D721Med (cell line): Measurements from ENCODE around the gene CDK5.

Source experiments
- DNase-seq: peaks from one replicate; pipeline ENCODE4 v3.0.0; 2011; ENCODE audit warnings: low spot score; ENCODE audit not compliant: insufficient read length
- FAIRE-seq: peaks from 2 replicates; lab custom pipeline; 2011; peaks lifted over from hg19 to GRCh38; lab: Jason Lieb, UNC
- TF ChIP-seq, protein P1 (sequence below): IDR thresholded peaks from 2 replicates; pipeline ENCODE4 v1.5.1; 2012; ENCODE audit warnings: mild to moderate bottlenecking, control low read depth; ENCODE audit not compliant: insufficient read depth; ENCODE audit errors: missing control alignments

CDK5 gene

DNA sequence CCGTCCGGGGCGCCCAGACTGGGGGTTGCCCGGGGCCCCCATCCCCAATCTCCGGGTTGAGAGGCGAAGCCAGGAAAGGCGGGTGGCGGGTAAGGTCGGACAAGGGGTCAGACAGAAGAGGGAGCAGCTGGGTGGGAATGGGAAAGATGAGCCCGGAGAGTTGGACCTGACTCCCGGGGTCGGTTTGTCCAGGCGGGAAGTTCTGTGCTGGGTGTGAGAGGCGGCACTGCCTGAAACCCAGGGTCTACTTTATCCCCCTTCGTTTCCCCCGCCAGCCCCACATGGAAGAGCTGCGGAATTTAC lies 2.4 kb upstream of the CDK5 start:
- no peak for FAIRE-seq
- TF ChIP-seq, protein P1, sequence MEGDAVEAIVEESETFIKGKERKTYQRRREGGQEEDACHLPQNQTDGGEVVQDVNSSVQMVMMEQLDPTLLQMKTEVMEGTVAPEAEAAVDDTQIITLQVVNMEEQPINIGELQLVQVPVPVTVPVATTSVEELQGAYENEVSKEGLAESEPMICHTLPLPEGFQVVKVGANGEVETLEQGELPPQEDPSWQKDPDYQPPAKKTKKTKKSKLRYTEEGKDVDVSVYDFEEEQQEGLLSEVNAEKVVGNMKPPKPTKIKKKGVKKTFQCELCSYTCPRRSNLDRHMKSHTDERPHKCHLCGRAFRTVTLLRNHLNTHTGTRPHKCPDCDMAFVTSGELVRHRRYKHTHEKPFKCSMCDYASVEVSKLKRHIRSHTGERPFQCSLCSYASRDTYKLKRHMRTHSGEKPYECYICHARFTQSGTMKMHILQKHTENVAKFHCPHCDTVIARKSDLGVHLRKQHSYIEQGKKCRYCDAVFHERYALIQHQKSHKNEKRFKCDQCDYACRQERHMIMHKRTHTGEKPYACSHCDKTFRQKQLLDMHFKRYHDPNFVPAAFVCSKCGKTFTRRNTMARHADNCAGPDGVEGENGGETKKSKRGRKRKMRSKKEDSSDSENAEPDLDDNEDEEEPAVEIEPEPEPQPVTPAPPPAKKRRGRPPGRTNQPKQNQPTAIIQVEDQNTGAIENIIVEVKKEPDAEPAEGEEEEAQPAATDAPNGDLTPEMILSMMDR = no peak
- no peak for DNase-seq

DNA sequence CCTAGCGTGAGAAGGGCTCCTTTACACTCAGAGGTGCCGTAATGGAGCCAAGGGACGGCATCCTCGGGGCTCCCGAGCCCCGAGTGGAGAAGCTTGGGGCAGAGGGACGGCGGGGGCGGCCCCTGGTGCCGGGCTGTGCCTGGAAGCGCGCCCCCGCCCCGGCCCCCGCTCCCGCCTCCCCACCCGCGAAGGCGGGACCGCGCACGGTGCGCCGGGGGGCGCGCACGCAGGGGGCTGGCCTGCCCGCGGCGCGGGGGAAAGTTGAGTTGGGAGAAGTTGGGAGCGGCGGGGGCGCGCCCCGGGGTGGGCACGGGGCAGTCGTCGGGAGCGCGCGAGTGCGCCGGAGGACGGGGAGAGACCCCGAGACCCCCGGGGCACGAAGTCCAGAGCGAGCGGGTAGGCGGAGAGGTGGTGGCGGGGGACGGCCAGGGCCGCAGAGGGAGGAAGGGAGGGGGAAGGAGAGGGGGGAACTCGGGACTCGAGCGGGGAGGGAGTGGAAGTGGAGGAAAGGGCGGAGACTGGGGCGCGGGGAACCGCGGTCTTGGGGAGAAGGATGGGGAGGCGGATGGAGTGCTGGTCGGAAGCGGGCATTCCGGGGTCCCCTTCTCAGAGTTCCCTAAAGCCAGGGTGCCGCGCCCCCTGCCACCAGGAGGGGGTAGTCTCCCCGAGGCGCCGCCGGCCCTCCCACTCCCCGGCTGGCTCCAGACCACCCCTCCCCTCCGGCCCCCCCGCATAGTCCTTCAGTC lies 1.8 kb upstream of the CDK5 start, which contains the start of gene SLC4A2:
TSS of gene SLC4A2 (plus strand) at position 223 of the 746 bp plus-strand sequence. CDS start 2,399 bp downstream, outside the sequence.
- TF ChIP-seq, protein P1 = no peak
- no peak for FAIRE-seq
- DNase-seq = peak; percentile 90

DNA sequence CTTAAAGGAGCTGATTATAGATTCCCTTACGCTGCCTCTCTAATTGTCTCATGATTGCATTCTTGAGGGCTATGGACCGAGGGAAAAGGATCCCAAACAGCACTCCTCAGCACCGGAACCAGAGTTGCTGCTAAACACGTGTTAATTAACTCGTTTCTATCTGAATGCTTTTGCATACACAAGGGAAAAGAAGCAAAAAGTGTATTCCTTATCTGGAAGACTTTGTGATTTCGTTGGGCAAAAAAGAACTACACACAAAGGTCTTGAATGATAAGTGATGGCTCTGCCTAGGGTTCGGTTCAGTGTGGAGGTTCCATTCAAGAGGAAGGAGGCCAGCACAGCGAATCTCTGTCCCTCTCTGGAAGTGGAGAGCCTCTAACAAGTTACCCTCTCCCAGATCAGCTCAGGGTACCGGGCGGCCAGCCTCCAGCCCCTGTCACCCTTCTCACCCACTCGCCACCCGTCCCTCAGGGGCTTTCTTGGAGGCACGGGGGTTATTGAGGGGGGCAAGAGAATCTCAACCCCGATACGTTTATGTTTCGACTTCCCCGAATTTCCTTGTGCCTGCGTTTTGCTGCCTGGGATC lies 1.2 kb upstream of the CDK5 start:
- TF ChIP-seq, protein P1 = no peak
- FAIRE-seq (no peak), DNase-seq (no peak)

DNA sequence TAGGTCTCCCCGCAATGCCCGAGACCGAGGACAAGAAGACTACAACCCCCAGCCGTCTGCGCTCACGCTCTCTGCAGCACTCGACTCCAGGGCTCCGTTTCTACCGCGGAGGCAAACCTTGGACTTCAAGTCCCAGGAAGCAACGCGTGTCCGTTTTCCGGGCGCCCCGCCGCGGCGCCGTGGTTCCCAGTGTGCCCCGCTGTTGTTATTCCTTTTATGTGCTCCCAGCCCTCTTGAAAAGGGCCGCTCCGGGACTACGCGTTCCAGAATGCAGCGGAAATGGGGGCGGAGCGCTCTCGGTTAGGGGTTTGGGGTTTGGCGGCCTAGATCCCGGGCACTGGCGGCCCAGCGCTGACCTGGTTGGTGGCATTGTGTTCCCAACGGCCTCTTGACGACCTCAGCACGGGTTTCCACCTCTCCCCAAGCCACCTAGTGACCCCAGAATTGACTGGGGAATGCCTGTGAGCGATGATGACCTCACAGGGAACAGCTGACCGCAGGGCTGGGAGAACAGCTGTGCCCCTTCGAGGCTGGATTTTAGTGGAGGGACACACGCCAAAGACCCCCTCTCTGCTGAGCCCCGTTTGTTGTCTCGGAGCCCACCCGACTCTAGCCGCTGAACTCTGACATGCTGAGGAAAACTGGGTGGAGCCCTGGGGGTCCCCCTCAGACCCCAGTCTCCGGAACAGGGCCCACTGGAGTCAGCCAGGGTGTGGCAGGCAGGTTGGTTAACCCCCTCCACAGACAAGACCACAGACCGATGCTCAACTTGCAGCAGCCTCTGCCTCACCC lies 488 bp upstream of the CDK5 start:
- DNase-seq (peak; percentile 99), FAIRE-seq (no peak)
- TF ChIP-seq, protein P1 = no peak

DNA sequence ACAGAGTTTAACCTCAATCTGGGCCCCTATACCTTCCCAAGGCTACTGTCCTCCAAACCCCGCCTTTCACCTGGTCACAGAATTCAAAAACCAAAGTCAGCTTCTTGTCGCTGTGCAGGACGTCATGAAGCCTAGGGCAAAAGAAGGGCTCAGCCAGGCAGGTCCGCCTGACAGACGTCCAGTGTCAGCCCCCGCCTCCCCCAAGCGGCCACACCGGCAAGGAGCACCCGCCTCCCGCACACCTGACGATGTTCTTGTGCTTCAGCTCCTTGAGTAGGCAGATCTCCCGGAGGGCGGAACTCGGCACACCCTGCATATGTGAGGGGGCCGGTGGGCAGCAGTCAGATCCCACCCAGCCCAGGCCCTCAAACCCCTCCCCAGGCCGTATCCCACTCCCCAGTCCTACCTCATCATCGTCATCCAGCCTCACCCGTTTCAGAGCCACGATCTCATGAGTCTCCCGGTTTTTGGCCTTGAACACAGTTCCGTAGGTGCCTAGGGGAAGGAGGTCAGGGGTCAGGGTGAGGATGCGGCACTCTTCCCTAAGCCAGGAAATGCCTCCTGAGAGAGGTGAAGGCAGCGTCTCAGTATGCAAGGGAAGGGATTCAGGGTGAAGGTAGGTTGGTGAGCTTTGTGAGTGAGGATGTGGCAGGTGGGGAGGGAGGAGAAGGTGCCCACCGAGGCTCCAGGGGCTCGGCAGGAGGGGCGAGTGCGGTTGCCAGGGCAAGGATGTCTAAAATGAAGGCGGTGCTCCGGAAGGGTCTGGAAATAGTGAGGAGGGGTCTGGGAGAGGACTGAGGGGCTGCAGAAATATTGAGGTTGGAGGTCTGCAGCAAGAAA lies 811 bp downstream of the CDK5 start:
- TF ChIP-seq, protein P1 = no peak
- DNase-seq = no peak
- FAIRE-seq = no peak

DNA sequence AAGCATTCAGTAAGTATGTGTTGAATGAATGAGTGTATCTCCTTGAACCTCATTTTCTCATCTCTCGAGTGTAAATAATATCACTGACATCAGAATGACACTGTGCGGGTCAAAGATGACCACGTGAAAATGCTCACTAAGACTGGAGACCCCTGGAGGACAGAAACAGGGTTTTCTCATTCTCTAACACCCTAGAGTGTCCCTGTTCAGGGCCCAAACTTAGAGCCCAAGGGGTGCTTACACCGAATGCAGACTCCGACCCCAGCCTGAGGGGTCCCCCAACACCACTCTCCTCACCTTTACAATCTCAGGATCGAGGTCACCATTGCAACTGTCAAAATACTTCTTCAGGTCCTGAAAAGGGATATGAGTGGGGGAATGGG lies 1.4 kb downstream of the CDK5 start:
- FAIRE-seq (no peak), DNase-seq (no peak)
- TF ChIP-seq, protein P1 = no peak
